Measurements from ENCODE around the gene GK.
A peak's percentile ranks its signal among the peaks of the same experiment; 100 is the strongest.
"Not testable (repeated sequence)": the region's sequence is repeated elsewhere in the genome, so short reads cannot be mapped to it uniquely, and the experiment has no call there.

GK gene

GRCh38 chrX:30712214-30712613, 59.0 kb downstream of the GK start:
- no peak for DNase-seq (ENCODE audit: low spot score)

- peak; percentile 27 for DNase-seq (ENCODE audit: low spot score)
Observed at GRCh38 chrX:30713061-30713525, 59.9 kb downstream of the GK start.

GRCh38 chrX:30714138-30714537, 60.9 kb downstream of the GK start:
- DNase-seq (ENCODE audit: low spot score) = no peak

- no peak for DNase-seq (ENCODE audit: low spot score)
Observed at GRCh38 chrX:30715976-30716375, 62.8 kb downstream of the GK start.

GRCh38 chrX:30733852-30734660, 80.8 kb downstream of the GK start:
- DNase-seq (ENCODE audit: low spot score) = no peak

- DNase-seq (ENCODE audit: low spot score) = no peak
Observed at GRCh38 chrX:30734782-30735181, 81.6 kb downstream of the GK start.

GRCh38 chrX:30735839-30736238, 82.6 kb downstream of the GK start:
- DNase-seq (ENCODE audit: low spot score) = peak; percentile 57

GRCh38 chrX:30741545-30741944, 88.3 kb downstream of the GK start:
- DNase-seq (ENCODE audit: low spot score) = no peak

- no peak for DNase-seq (ENCODE audit: low spot score)
Observed at GRCh38 chrX:30748342-30748960, 95.2 kb downstream of the GK start.

GRCh38 chrX:30751497-30751896, 98.3 kb downstream of the GK start:
- DNase-seq (ENCODE audit: low spot score) = no peak

GRCh38 chrX:30762755-30763154, 109.5 kb downstream of the GK start:
- no peak for DNase-seq (ENCODE audit: low spot score)

GRCh38 chrX:30773764-30774163, 120.5 kb downstream of the GK start:
- DNase-seq (ENCODE audit: low spot score) = not testable (repeated sequence)

- DNase-seq (ENCODE audit: low spot score) = no peak
Observed at GRCh38 chrX:30777575-30777974, 124.4 kb downstream of the GK start.

- DNase-seq (ENCODE audit: low spot score) = no peak
Observed at GRCh38 chrX:30779453-30780030, 126.3 kb downstream of the GK start.
